H9 (cell line): ENCODE results near the gene GRIK4. TPM values are rescaled to one million over a fixed set of nuclear protein-coding genes. Genes with fewer than 3 reads are reported as not detected.

Experiments
- DNase-seq: peaks from one replicate; pipeline ENCODE4 v3.0.0-alpha.2; 2017
- H2AFZ ChIP-seq: one replicate; pipeline ENCODE4 v1.6.1; 2013; ENCODE audit warnings: mild to moderate bottlenecking, low read length, control low read depth, moderate library complexity
- H2AK5ac ChIP-seq: 2 replicates; pipeline ENCODE4 v1.6.1; 2013; ENCODE audit warnings: low read length, control low read depth, mixed read lengths; ENCODE audit not compliant: insufficient read length
- H2BK120ac ChIP-seq: one replicate; pipeline ENCODE4 v1.6.1; 2013; ENCODE audit warnings: low read depth, mild to moderate bottlenecking, low read length, control low read depth, inconsistent platforms; ENCODE audit not compliant: poor library complexity, severe bottlenecking
- H2BK12ac ChIP-seq: 2 replicates; pipeline ENCODE4 v1.6.1; 2013; ENCODE audit warnings: low read length, control low read depth, mixed read lengths, low read depth; ENCODE audit not compliant: insufficient read length
- H2BK15ac ChIP-seq: 2 replicates; pipeline ENCODE4 v1.6.1; 2013; ENCODE audit warnings: low read depth, low read length, control low read depth
- H2BK20ac ChIP-seq: one replicate; pipeline ENCODE4 v1.6.1; 2013; ENCODE audit warnings: low read depth, mild to moderate bottlenecking, low read length, control low read depth, inconsistent platforms; ENCODE audit not compliant: poor library complexity, severe bottlenecking
- H2BK5ac ChIP-seq: 2 replicates; pipeline ENCODE4 v1.6.1; 2013; ENCODE audit warnings: low read length, control low read depth, mixed read lengths; ENCODE audit not compliant: insufficient read length
- H3K14ac ChIP-seq: 2 replicates; pipeline ENCODE4 v1.6.1; 2013; ENCODE audit warnings: low read length, control low read depth; ENCODE audit not compliant: insufficient read depth
- H3K18ac ChIP-seq: 2 replicates; pipeline ENCODE4 v1.6.1; 2013; ENCODE audit warnings: low read depth, mild to moderate bottlenecking, mixed read lengths, low read length, control low read depth; ENCODE audit not compliant: insufficient read length
- H3K23ac ChIP-seq: 2 replicates; pipeline ENCODE4 v1.6.1; 2013; ENCODE audit warnings: low read length, control low read depth, mixed read lengths, low read depth; ENCODE audit not compliant: insufficient read length
- H3K23me2 ChIP-seq: 2 replicates; pipeline ENCODE4 v1.6.1; 2013; ENCODE audit warnings: low read depth, mild to moderate bottlenecking, mixed read lengths, low read length, control low read depth; ENCODE audit not compliant: insufficient read length, poor library complexity, severe bottlenecking
- H3K27ac ChIP-seq: 2 replicates; pipeline ENCODE4 v1.5.1; 2013; ENCODE audit warnings: low read length, control low read depth, mixed read lengths, low read depth; ENCODE audit not compliant: insufficient read length
- H3K27me3 ChIP-seq: 2 replicates; pipeline ENCODE4 v1.6.1; 2013; ENCODE audit warnings: low read length, control low read depth, inconsistent platforms; ENCODE audit not compliant: insufficient read depth
- H3K4ac ChIP-seq: 2 replicates; pipeline ENCODE4 v1.6.1; 2013; ENCODE audit warnings: low read depth, mild to moderate bottlenecking, control low read depth, inconsistent platforms, low read length, moderate library complexity
- H3K4me1 ChIP-seq: 2 replicates; pipeline ENCODE4 v1.6.1; 2013; ENCODE audit warnings: low read length, control low read depth, inconsistent platforms; ENCODE audit not compliant: insufficient read depth
- H3K4me2 ChIP-seq: 2 replicates; pipeline ENCODE4 v1.6.1; 2013; ENCODE audit warnings: low read length, control low read depth, mixed read lengths; ENCODE audit not compliant: insufficient read length, insufficient read depth
- H3K56ac ChIP-seq: 2 replicates; pipeline ENCODE4 v1.6.1; 2013; ENCODE audit warnings: low read depth, mild to moderate bottlenecking, mixed read lengths, low read length, control low read depth; ENCODE audit not compliant: insufficient read length
- H3K79me1 ChIP-seq: 2 replicates; pipeline ENCODE4 v1.6.1; 2013; ENCODE audit warnings: low read depth, mild to moderate bottlenecking, moderate library complexity, low read length, control low read depth, inconsistent platforms; ENCODE audit not compliant: insufficient read depth, poor library complexity, severe bottlenecking
- H3K79me2 ChIP-seq: 2 replicates; pipeline ENCODE4 v1.6.1; 2013; ENCODE audit warnings: low read length, control low read depth, inconsistent platforms; ENCODE audit not compliant: insufficient read depth
- H3K9ac ChIP-seq: 2 replicates; pipeline ENCODE4 v1.6.1; 2013; ENCODE audit warnings: low read length, control low read depth, mixed read lengths; ENCODE audit not compliant: insufficient read length; ENCODE audit errors: extremely low read depth
- H3K9me3 ChIP-seq: one replicate; pipeline ENCODE4 v1.6.1; 2013; ENCODE audit warnings: low read depth, low read length, inconsistent platforms; ENCODE audit not compliant: control insufficient read depth
- H3T11ph ChIP-seq: one replicate; pipeline ENCODE4 v1.6.1; 2013; ENCODE audit warnings: mild to moderate bottlenecking, low read length, control low read depth, inconsistent platforms
- H4K20me1 ChIP-seq: one replicate; pipeline ENCODE4 v1.6.1; 2013; ENCODE audit not compliant: control insufficient read depth, insufficient read length, insufficient read depth
- H4K5ac ChIP-seq: 2 replicates; pipeline ENCODE4 v1.6.1; 2013; ENCODE audit warnings: low read depth, mild to moderate bottlenecking, mixed read lengths, low read length, control low read depth; ENCODE audit not compliant: insufficient read length
- H4K8ac ChIP-seq: replicated peaks from 2 replicates; pipeline ENCODE4 v1.6.1; 2013; ENCODE audit warnings: low read length, control low read depth, mixed read lengths, low read depth; ENCODE audit not compliant: insufficient read length
- H4K91ac ChIP-seq: 2 replicates; pipeline ENCODE4 v1.6.1; 2013; ENCODE audit warnings: low read depth, mild to moderate bottlenecking, moderate library complexity, mixed read lengths, low read length, control low read depth; ENCODE audit not compliant: insufficient read length
- H3K27ac Mint-ChIP-seq, 3 experiments: 2 replicates in 2 of 3; 3 replicates in 1 of 3; pipeline ENCODE4 v1.8.0; 2020 to 2021; ENCODE audit warnings: mixed read lengths in 3 of 3, mild to moderate bottlenecking in 1 of 3, moderate library complexity in 1 of 3
- H3K27me3 Mint-ChIP-seq: 2 replicates; pipeline ENCODE4 v1.8.0; 2021; ENCODE audit warnings: low read depth, mild to moderate bottlenecking, moderate library complexity, mixed read lengths
- H3K36me3 Mint-ChIP-seq, 3 experiments: 2 replicates in 2 of 3; 3 replicates in 1 of 3; pipeline ENCODE4 v1.8.0; 2020 to 2021; ENCODE audit warnings: low read depth in 3 of 3, mixed read lengths in 3 of 3; ENCODE audit not compliant: insufficient read depth in 1 of 3
- H3K4me1 Mint-ChIP-seq, 2 experiments: 2 replicates each; pipeline ENCODE4 v1.8.0; 2020; ENCODE audit warnings: mixed read lengths in 2 of 2
- H3K4me3 Mint-ChIP-seq, 2 experiments: 2 replicates in 1 of 2; 3 replicates in 1 of 2; pipeline ENCODE4 v1.8.0; 2020 to 2021; ENCODE audit warnings: mild to moderate bottlenecking in 2 of 2, mixed read lengths in 2 of 2, moderate library complexity in 1 of 2
- H3K9me3 Mint-ChIP-seq, 2 experiments: 2 replicates in 1 of 2; 3 replicates in 1 of 2; pipeline ENCODE4 v1.8.0; 2020; ENCODE audit warnings: mild to moderate bottlenecking in 2 of 2, mixed read lengths in 2 of 2, moderate library complexity in 1 of 2
- CTCF ChIP-seq: fragments of 200-600 bp; sonication (generic); conservative IDR thresholded peaks from 3 replicates; pipeline ENCODE4 v1.8.0; 2021; ENCODE audit warnings: antibody characterized with exemption, mild to moderate bottlenecking
- WGBS: extraction: QIAGEN DNeasy Blood & Tissue Kit; methylation state at CpG from one replicate; pipeline ENCODE4 v1.1.7; 2013; ENCODE audit warnings: missing lambda C conversion rate, low lambda C conversion rate, mixed read lengths; ENCODE audit not compliant: insufficient read length; ENCODE audit errors: extremely low coverage; 5-methylcytosine and 5-hydroxymethylcytosine counted together
- total RNA-seq: library from RNA; stranded (reverse); gene quantifications from 2 replicates; pipeline ENCODE4 v1.2.1, GENCODE V29; 2021

GRIK4 gene
- total RNA-seq, 1 experiment from 2014 or later = 2.3 TPM

- H3K79me2 ChIP-seq = no peaks in the 10 kb centered on the region
- TF ChIP-seq CTCF = no peak
- H2BK20ac ChIP-seq = no peak overlapping the region
- Mint-ChIP-seq H3K9me3 (peaks cover 35 to 46% of the 10 kb centered on the region in 2 experiments), H3K27me3 (peaks cover 5% of the 10 kb centered on the region), H3K27ac (no peak overlapping the region), H3K36me3 (peaks cover 16 to 52% (median 18%) of the 10 kb centered on the region in 3 experiments), H3K4me3 (no peak overlapping the region), H3K4me1 (peaks cover 19 to 30% of the 10 kb centered on the region in 2 experiments)
- H3K9me3 ChIP-seq = no peaks in the 10 kb centered on the region
- H2BK12ac ChIP-seq = no peak overlapping the region
- H3K4me1 ChIP-seq = peaks cover 3% of the 10 kb centered on the region; the same call in 1 of the 2 replicates
- no peaks in the 10 kb centered on the region for H4K20me1 ChIP-seq
- no peak overlapping the region for H3T11ph ChIP-seq
- H3K56ac ChIP-seq = no peak overlapping the region
- H3K4ac ChIP-seq = no peak overlapping the region
- H3K27me3 ChIP-seq = no peaks in the 10 kb centered on the region
- no peak overlapping the region for H2AFZ ChIP-seq
- H2AK5ac ChIP-seq = no peak overlapping the region
- no peak overlapping the region for H2BK5ac ChIP-seq
- H2BK120ac ChIP-seq = no peak overlapping the region
- H3K27ac ChIP-seq = no peak overlapping the region
- no peak overlapping the region for H4K8ac ChIP-seq
- H3K79me1 ChIP-seq = no peaks in the 10 kb centered on the region
- H2BK15ac ChIP-seq = no peak overlapping the region
- no peaks in the 10 kb centered on the region for H3K23me2 ChIP-seq
- no peak overlapping the region for H4K5ac ChIP-seq
- no peak for DNase-seq
- no peak overlapping the region for H4K91ac ChIP-seq
- no peak overlapping the region for H3K14ac ChIP-seq
- H3K23ac ChIP-seq = no peak overlapping the region
- no peak overlapping the region for H3K18ac ChIP-seq
- H3K4me2 ChIP-seq = no peak overlapping the region
- WGBS = no CpG with 5 or more reads among the region's 2 CpGs
- no peak overlapping the region for H3K9ac ChIP-seq
These were observed 257.4 kb downstream of the GRIK4 start for GRCh38 chr11:120768949-120769348.
